H1 (cell line): ENCODE data around the gene EVA1B. TPM values are rescaled to one million over a fixed set of nuclear protein-coding genes. Genes with fewer than 3 reads are reported as not detected.

ENCODE experiments used
- BCL11A ChIP-seq, 2 experiments: IDR thresholded peaks; one replicate each; pipeline ENCODE4 v1.6.1; 2011; ENCODE audit warnings: low read depth in 2 of 2, low read length in 2 of 2, mild to moderate bottlenecking in 2 of 2
- GABPA ChIP-seq: IDR thresholded peaks from 2 replicates; pipeline ENCODE4 v1.6.1; 2011; ENCODE audit warnings: mild to moderate bottlenecking, low read length, moderate library complexity, borderline replicate concordance; ENCODE audit not compliant: insufficient read depth
- SIRT6 ChIP-seq: IDR thresholded peaks from one replicate; pipeline ENCODE4 v1.7.1; 2012; ENCODE audit warnings: low read length, inconsistent platforms
- SP4 ChIP-seq: IDR thresholded peaks from 2 replicates; pipeline ENCODE4 v1.6.1; 2012; ENCODE audit warnings: low read length, inconsistent platforms
- TCF12 ChIP-seq: IDR thresholded peaks from 2 replicates; pipeline ENCODE4 v1.6.1; 2011; ENCODE audit warnings: low read depth, mild to moderate bottlenecking, low read length
- polyA plus RNA-seq, 7 experiments: library from polyadenylated mRNA; depleted of rRNA in 3 of 7; stranded (reverse) in 5 of 7; unstranded in 2 of 7; fragments of >200 nt in 5 of 7; fragments of 200-250 nt in 2 of 7; gene quantifications; 1 replicate in 5 of 7; 2 replicates in 1 of 7; 4 replicates in 1 of 7; pipeline versions ENCODE4 v1.2.1 to v1.2.3, GENCODE V29; 2011 to 2013; ENCODE audit warnings: missing spikeins in 2 of 7, mixed read lengths in 2 of 7
- total RNA-seq: library from RNA; stranded (reverse); fragmentation: NEBNext Ultra II Directional; extraction: Animal tissue kit (Norgen Biotek cat#: 25700); gene quantifications from 2 replicates; pipeline ENCODE4 v1.2.1, GENCODE V29; 2021

EVA1B gene
- total and polyA plus RNA-seq, 2 of the 8 experiments (the other 6 are each of a cell fraction or from before 2014, with no cell fraction given): 10.0 to 19.9 TPM

DNA sequence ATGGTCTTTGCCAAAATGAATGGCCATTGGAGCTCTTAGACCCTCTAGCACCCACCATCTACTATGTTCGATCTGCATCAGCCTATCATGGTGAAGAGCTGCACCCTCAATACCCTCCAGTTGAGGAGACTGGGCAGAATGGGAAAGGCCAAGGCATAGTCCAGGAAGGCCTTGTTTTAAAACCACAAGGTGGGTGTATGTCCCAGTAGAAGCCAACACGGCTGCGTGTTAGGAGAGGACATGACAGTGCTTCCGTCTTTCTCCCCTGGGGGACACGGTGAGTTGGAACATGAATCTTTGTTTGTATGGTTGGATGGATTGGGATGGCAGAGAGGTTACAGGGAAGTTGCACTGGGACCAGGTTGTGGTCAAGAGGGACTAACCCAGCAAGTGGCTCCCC lies 35.9 kb downstream of the EVA1B start (continued):
- no peak for TF ChIP-seq BCL11A (IDR thresholded peaks at IDR 0.05; ENCODE audit: low read depth in 2 of 2, low read length in 2 of 2)
- no peak for TF ChIP-seq TCF12
- no peak for TF ChIP-seq SIRT6
- TF ChIP-seq GABPA: no peak
- TF ChIP-seq SP4: no peak
